ENCODE measurements around the gene HMOX2.

HMOX2 gene

GRCh38 chr16:4467916-4468315 is 8.3 kb upstream of the HMOX2 start:
- H3K36me3 ChIP-seq (ENCODE audit: insufficient read depth, low read length): peaks cover 17% of the 10 kb centered on the region
- H3K4me3 ChIP-seq (ENCODE audit: low read depth in 1 of 2, low read length in 2 of 2): no peak overlapping the region
- H3K27ac ChIP-seq (ENCODE audit: low read depth, low read length): no peak overlapping the region
- no peaks in the 10 kb centered on the region for H3K9me3 ChIP-seq (ENCODE audit: low read length)
- H3K4me1 ChIP-seq (ENCODE audit: insufficient read depth, low read length): no peaks in the 10 kb centered on the region
- no peaks in the 10 kb centered on the region for H3K27me3 ChIP-seq (ENCODE audit: control insufficient read depth in 1 of 2, insufficient read depth in 2 of 2, low read length in 2 of 2)
- no peak overlapping the region for H3K9ac ChIP-seq (ENCODE audit: low read length)

- no peaks in the 10 kb centered on the region for H3K27me3 ChIP-seq (ENCODE audit: control insufficient read depth in 1 of 2, insufficient read depth in 2 of 2, low read length in 2 of 2)
- H3K4me3 ChIP-seq (ENCODE audit: low read depth in 1 of 2, low read length in 2 of 2): no peak overlapping the region
- H3K4me1 ChIP-seq (ENCODE audit: insufficient read depth, low read length): peaks cover 2% of the 10 kb centered on the region
- H3K27ac ChIP-seq (ENCODE audit: low read depth, low read length): no peak overlapping the region
- H3K36me3 ChIP-seq (ENCODE audit: insufficient read depth, low read length): peaks cover 17% of the 10 kb centered on the region
- no peaks in the 10 kb centered on the region for H3K9me3 ChIP-seq (ENCODE audit: low read length)
- no peak overlapping the region for H3K9ac ChIP-seq (ENCODE audit: low read length)
Observed at GRCh38 chr16:4468972-4469371, 7.2 kb upstream of the HMOX2 start.

- Histone ChIP-seq H3K9ac (ENCODE audit: low read length) (no peak overlapping the region), H3K9me3 (ENCODE audit: low read length) (no peaks in the 10 kb centered on the region), H3K36me3 (ENCODE audit: insufficient read depth, low read length) (peaks cover 5% of the 10 kb centered on the region), H3K27ac (ENCODE audit: low read depth, low read length) (no peak overlapping the region), H3K4me1 (ENCODE audit: insufficient read depth, low read length) (peaks cover 4% of the 10 kb centered on the region), H3K4me3 (ENCODE audit: low read depth in 1 of 2, low read length in 2 of 2) (no peak overlapping the region), H3K27me3 (ENCODE audit: control insufficient read depth in 1 of 2, insufficient read depth in 2 of 2, low read length in 2 of 2) (no peaks in the 10 kb centered on the region)
Observed at GRCh38 chr16:4471869-4472268, 4.3 kb upstream of the HMOX2 start.

- Histone ChIP-seq H3K36me3 (ENCODE audit: insufficient read depth, low read length) (no peaks in the 10 kb centered on the region), H3K27ac (ENCODE audit: low read depth, low read length) (no peak overlapping the region)
Observed at GRCh38 chr16:4472880-4473279, 3.3 kb upstream of the HMOX2 start.

GRCh38 chr16:4474192-4474961 is 1.8 kb upstream of the HMOX2 start, which contains the start of gene NMRAL1:
Gene NMRAL1 (minus strand): TSS chr16:4474625. CDS start chr16:4474132, 493 bp downstream.
- H3K9me3 ChIP-seq (ENCODE audit: low read length): no peaks in the 10 kb centered on the region
- peak within 1 kb of the TSS; percentile 79 for H3K27ac ChIP-seq (ENCODE audit: low read depth, low read length)
- peak within 1 kb of the TSS; percentile 43 to 58 for H3K4me3 ChIP-seq (ENCODE audit: low read depth in 1 of 2, low read length in 2 of 2)
- no peaks in the 10 kb centered on the region for H3K27me3 ChIP-seq (ENCODE audit: control insufficient read depth in 1 of 2, insufficient read depth in 2 of 2, low read length in 2 of 2)
- H3K36me3 ChIP-seq (ENCODE audit: insufficient read depth, low read length): no peaks in the 10 kb centered on the region
- H3K9ac ChIP-seq (ENCODE audit: low read length): peak within 1 kb of the TSS; percentile 27
- H3K4me1 ChIP-seq (ENCODE audit: insufficient read depth, low read length): peaks cover 9% of the 10 kb centered on the region

More at GRCh38 chr16:4472880-4473279, 3.3 kb upstream of the HMOX2 start:
- no peak overlapping the region for H3K9ac ChIP-seq (ENCODE audit: low read length)
- no peak overlapping the region for H3K4me3 ChIP-seq (ENCODE audit: low read depth in 1 of 2, low read length in 2 of 2)
- no peaks in the 10 kb centered on the region for H3K9me3 ChIP-seq (ENCODE audit: low read length)
- no peaks in the 10 kb centered on the region for H3K27me3 ChIP-seq (ENCODE audit: control insufficient read depth in 1 of 2, insufficient read depth in 2 of 2, low read length in 2 of 2)
- H3K4me1 ChIP-seq (ENCODE audit: insufficient read depth, low read length): peaks cover 9% of the 10 kb centered on the region

GRCh38 chr16:4477966-4478365 is 1.8 kb downstream of the HMOX2 start:
- Histone ChIP-seq H3K36me3 (ENCODE audit: insufficient read depth, low read length) (no peaks in the 10 kb centered on the region), H3K27ac (ENCODE audit: low read depth, low read length) (no peak overlapping the region), H3K27me3 (ENCODE audit: control insufficient read depth in 1 of 2, insufficient read depth in 2 of 2, low read length in 2 of 2) (no peaks in the 10 kb centered on the region), H3K4me3 (ENCODE audit: low read depth in 1 of 2, low read length in 2 of 2) (no peak overlapping the region), H3K4me1 (ENCODE audit: insufficient read depth, low read length) (peaks cover 9% of the 10 kb centered on the region), H3K9me3 (ENCODE audit: low read length) (no peaks in the 10 kb centered on the region), H3K9ac (ENCODE audit: low read length) (no peak overlapping the region)

- no peak overlapping the region for H3K27ac ChIP-seq (ENCODE audit: low read depth, low read length)
- no peaks in the 10 kb centered on the region for H3K9me3 ChIP-seq (ENCODE audit: low read length)
- peaks cover 9% of the 10 kb centered on the region for H3K36me3 ChIP-seq (ENCODE audit: insufficient read depth, low read length)
- peaks cover 5% of the 10 kb centered on the region for H3K4me1 ChIP-seq (ENCODE audit: insufficient read depth, low read length)
- H3K4me3 ChIP-seq (ENCODE audit: low read depth in 1 of 2, low read length in 2 of 2): no peak overlapping the region
- no peak overlapping the region for H3K9ac ChIP-seq (ENCODE audit: low read length)
- no peaks in the 10 kb centered on the region for H3K27me3 ChIP-seq (ENCODE audit: control insufficient read depth in 1 of 2, insufficient read depth in 2 of 2, low read length in 2 of 2)
Observed at GRCh38 chr16:4481526-4481925, 5.3 kb downstream of the HMOX2 start.

- Histone ChIP-seq H3K9ac (ENCODE audit: low read length) (no peak overlapping the region), H3K27ac (ENCODE audit: low read depth, low read length) (no peak overlapping the region)
Observed at GRCh38 chr16:4481963-4482362, 5.8 kb downstream of the HMOX2 start.

GRCh38 chr16:4486126-4486893 is 10.1 kb downstream of the HMOX2 start:
- Histone ChIP-seq H3K27me3 (ENCODE audit: control insufficient read depth in 1 of 2, insufficient read depth in 2 of 2, low read length in 2 of 2) (no peaks in the 10 kb centered on the region), H3K4me3 (ENCODE audit: low read depth in 1 of 2, low read length in 2 of 2) (no peak overlapping the region), H3K36me3 (ENCODE audit: insufficient read depth, low read length) (peaks cover 9% of the 10 kb centered on the region), H3K4me1 (ENCODE audit: insufficient read depth, low read length) (no peaks in the 10 kb centered on the region), H3K9ac (ENCODE audit: low read length) (no peak overlapping the region), H3K27ac (ENCODE audit: low read depth, low read length) (no peak overlapping the region), H3K9me3 (ENCODE audit: low read length) (no peaks in the 10 kb centered on the region)

More at GRCh38 chr16:4481963-4482362, 5.8 kb downstream of the HMOX2 start:
- Histone ChIP-seq H3K9me3 (ENCODE audit: low read length) (no peaks in the 10 kb centered on the region), H3K4me3 (ENCODE audit: low read depth in 1 of 2, low read length in 2 of 2) (no peak overlapping the region), H3K4me1 (ENCODE audit: insufficient read depth, low read length) (peaks cover 5% of the 10 kb centered on the region), H3K27me3 (ENCODE audit: control insufficient read depth in 1 of 2, insufficient read depth in 2 of 2, low read length in 2 of 2) (no peaks in the 10 kb centered on the region), H3K36me3 (ENCODE audit: insufficient read depth, low read length) (peaks cover 9% of the 10 kb centered on the region)

- Histone ChIP-seq H3K9ac (ENCODE audit: low read length) (no peak overlapping the region), H3K36me3 (ENCODE audit: insufficient read depth, low read length) (peaks cover 9% of the 10 kb centered on the region), H3K4me1 (ENCODE audit: insufficient read depth, low read length) (no peaks in the 10 kb centered on the region), H3K9me3 (ENCODE audit: low read length) (no peaks in the 10 kb centered on the region), H3K27ac (ENCODE audit: low read depth, low read length) (no peak overlapping the region), H3K4me3 (ENCODE audit: low read depth in 1 of 2, low read length in 2 of 2) (no peak overlapping the region), H3K27me3 (ENCODE audit: control insufficient read depth in 1 of 2, insufficient read depth in 2 of 2, low read length in 2 of 2) (no peaks in the 10 kb centered on the region)
Observed at GRCh38 chr16:4487955-4488498, 11.8 kb downstream of the HMOX2 start.

GRCh38 chr16:4488499-4488967 is 12.3 kb downstream of the HMOX2 start:
- no peaks in the 10 kb centered on the region for H3K9me3 ChIP-seq (ENCODE audit: low read length)
- no peaks in the 10 kb centered on the region for H3K4me1 ChIP-seq (ENCODE audit: insufficient read depth, low read length)
- no peaks in the 10 kb centered on the region for H3K27me3 ChIP-seq (ENCODE audit: control insufficient read depth in 1 of 2, insufficient read depth in 2 of 2, low read length in 2 of 2)
- peaks cover 9% of the 10 kb centered on the region for H3K36me3 ChIP-seq (ENCODE audit: insufficient read depth, low read length)
- no peak overlapping the region for H3K27ac ChIP-seq (ENCODE audit: low read depth, low read length)
- H3K9ac ChIP-seq (ENCODE audit: low read length): no peak overlapping the region
- H3K4me3 ChIP-seq (ENCODE audit: low read depth in 1 of 2, low read length in 2 of 2): no peak overlapping the region
